Activated B cell treated with CpG ODN at 0.5 μM for 24 hours (primary cell): ENCODE data around the gene SPAG17. TPM values are rescaled to one million over a fixed set of nuclear protein-coding genes. Genes with fewer than 3 reads are reported as not detected.

Experiments
- ATAC-seq: fragments of 200-7000 bp; cut with Tn5 transposase; one replicate; pipeline ENCODE4 v1.10.0; 2021; ENCODE audit warnings: low read depth, mild to moderate bottlenecking, moderate library complexity
- CTCF ChIA-PET: fragments of 350-600 bp; sonication (Branson Sonifier 250); formaldehyde crosslinking; loops from one replicate; lab custom pipeline; 2021; ENCODE audit warnings: antibody characterized with exemption; lab: Charles Lee
- POLR2A ChIA-PET: fragments of 350-600 bp; sonication (Branson Sonifier 250); formaldehyde crosslinking; loops from one replicate; lab custom pipeline; 2021; ENCODE audit warnings: antibody characterized with exemption; lab: Charles Lee
- DNase-seq: peaks from one replicate; pipeline ENCODE4 v3.0.0; 2022
- H3K27ac Mint-ChIP-seq: one replicate; pipeline ENCODE4 v1.8.0; 2020; ENCODE audit warnings: mixed read lengths
- H3K27me3 Mint-ChIP-seq: one replicate; pipeline ENCODE4 v1.8.0; 2021; ENCODE audit warnings: mixed read lengths
- H3K36me3 Mint-ChIP-seq: one replicate; pipeline ENCODE4 v1.8.0; 2021; ENCODE audit warnings: low read depth, mixed read lengths
- H3K4me1 Mint-ChIP-seq: one replicate; pipeline ENCODE4 v1.8.0; 2021; ENCODE audit warnings: mixed read lengths
- H3K4me3 Mint-ChIP-seq: one replicate; pipeline ENCODE4 v1.8.0; 2020; ENCODE audit warnings: mild to moderate bottlenecking, mixed read lengths
- H3K9me3 Mint-ChIP-seq: one replicate; pipeline ENCODE4 v1.8.0; 2020; ENCODE audit warnings: mixed read lengths
- intact Hi-C: fragments of 100-400 bp; cut with micrococcal nuclease; formaldehyde crosslinking; loops from one replicate; pipeline ENCODE4 v1.15.1; 2024
- total RNA-seq: library from RNA; stranded (reverse); gene quantifications from 2 replicates; pipeline ENCODE4 v1.2.3, GENCODE V29; 2022
- TF ChIP-seq, protein P1 (sequence below): fragments of 200-600 bp; IDR thresholded peaks from one replicate; pipeline ENCODE4 v1.8.0; 2022; ENCODE audit warnings: antibody characterized with exemption, mild to moderate bottlenecking

SPAG17 gene
- total RNA-seq, 1 donor from 2014 or later, result not detected

DNA sequence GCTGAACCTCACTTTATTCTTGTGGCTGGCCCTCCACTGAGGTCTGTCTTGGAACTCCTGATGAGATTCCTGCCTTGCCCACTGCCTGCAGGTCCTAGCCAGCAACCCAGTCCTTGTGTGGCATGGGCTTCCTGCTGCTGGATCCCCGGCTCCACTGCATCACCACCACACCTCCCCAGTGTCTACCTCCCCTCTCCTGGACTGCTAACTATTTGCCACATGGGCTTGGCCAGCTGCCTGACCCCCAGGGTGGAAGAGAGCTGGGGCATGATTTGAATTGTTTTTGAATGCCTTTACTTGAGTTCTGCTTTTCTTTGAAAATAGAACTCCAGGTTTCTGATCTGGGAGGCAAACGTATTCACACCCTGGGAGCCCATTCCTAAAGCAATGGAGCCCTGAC, 41.2 kb downstream of the SPAG17 start:
- Mint-ChIP-seq H3K36me3 (no peaks in the 10 kb centered on the region), H3K4me1 (no peaks in the 10 kb centered on the region), H3K27ac (no peak overlapping the region), H3K9me3 (peaks cover 7% of the 10 kb centered on the region), H3K27me3 (peaks cover 12% of the 10 kb centered on the region), H3K4me3 (no peak overlapping the region)
- intact Hi-C loops, result no loop called here
- DNase-seq, result no peak
- CTCF ChIA-PET, result no interaction called here
- POLR2A ChIA-PET, result no interaction called here
- TF ChIP-seq, protein P1, sequence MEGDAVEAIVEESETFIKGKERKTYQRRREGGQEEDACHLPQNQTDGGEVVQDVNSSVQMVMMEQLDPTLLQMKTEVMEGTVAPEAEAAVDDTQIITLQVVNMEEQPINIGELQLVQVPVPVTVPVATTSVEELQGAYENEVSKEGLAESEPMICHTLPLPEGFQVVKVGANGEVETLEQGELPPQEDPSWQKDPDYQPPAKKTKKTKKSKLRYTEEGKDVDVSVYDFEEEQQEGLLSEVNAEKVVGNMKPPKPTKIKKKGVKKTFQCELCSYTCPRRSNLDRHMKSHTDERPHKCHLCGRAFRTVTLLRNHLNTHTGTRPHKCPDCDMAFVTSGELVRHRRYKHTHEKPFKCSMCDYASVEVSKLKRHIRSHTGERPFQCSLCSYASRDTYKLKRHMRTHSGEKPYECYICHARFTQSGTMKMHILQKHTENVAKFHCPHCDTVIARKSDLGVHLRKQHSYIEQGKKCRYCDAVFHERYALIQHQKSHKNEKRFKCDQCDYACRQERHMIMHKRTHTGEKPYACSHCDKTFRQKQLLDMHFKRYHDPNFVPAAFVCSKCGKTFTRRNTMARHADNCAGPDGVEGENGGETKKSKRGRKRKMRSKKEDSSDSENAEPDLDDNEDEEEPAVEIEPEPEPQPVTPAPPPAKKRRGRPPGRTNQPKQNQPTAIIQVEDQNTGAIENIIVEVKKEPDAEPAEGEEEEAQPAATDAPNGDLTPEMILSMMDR, result no peak
- ATAC-seq, result no peak

GRCh38 chr1:118143121-118143520, 41.9 kb downstream of the SPAG17 start:
- no peaks in the 10 kb centered on the region for H3K4me1 Mint-ChIP-seq
- intact Hi-C loops, result no loop called here
- CTCF ChIA-PET, result no interaction called here
- H3K27me3 Mint-ChIP-seq, result peaks cover 12% of the 10 kb centered on the region
- POLR2A ChIA-PET, result no interaction called here
- DNase-seq (no peak), ATAC-seq (no peak)
- no peak overlapping the region for H3K27ac Mint-ChIP-seq
- H3K36me3 Mint-ChIP-seq, result no peaks in the 10 kb centered on the region
- H3K4me3 Mint-ChIP-seq, result no peak overlapping the region
- TF ChIP-seq, protein P1, result no peak
- H3K9me3 Mint-ChIP-seq, result peaks cover 4% of the 10 kb centered on the region

DNA sequence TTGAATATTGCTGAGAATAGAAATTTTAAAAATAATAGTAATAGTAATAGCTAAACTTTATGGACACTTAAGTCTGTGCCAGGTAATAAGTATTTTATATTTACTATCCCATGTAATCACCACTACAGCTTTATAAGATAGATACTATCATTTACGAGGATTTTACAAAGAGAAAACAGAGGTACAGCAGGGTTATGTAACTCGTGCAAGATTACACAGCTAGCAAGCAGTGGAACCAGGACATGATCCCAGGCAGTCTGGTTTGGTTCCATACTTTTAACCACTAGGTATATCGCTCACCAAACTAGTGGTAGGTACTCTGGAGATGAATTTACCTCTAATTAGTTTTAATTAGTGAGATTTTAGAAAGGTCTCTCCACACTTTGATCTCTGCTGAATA, 42.5 kb downstream of the SPAG17 start:
- H3K27ac Mint-ChIP-seq, result no peak overlapping the region

GRCh38 chr1:118137900-118138299, 47.1 kb downstream of the SPAG17 start:
- intact Hi-C loops, result no loop called here
- no peaks in the 10 kb centered on the region for H3K36me3 Mint-ChIP-seq
- peaks cover 13% of the 10 kb centered on the region for H3K27me3 Mint-ChIP-seq
- ChIA-PET POLR2A (no interaction called here), CTCF (no interaction called here)
- DNase-seq, result no peak
- TF ChIP-seq, protein P1, result no peak
- H3K4me3 Mint-ChIP-seq, result no peak overlapping the region
- no peak for ATAC-seq
- H3K27ac Mint-ChIP-seq, result no peak overlapping the region
- peaks cover 4% of the 10 kb centered on the region for H3K9me3 Mint-ChIP-seq
- H3K4me1 Mint-ChIP-seq, result no peaks in the 10 kb centered on the region

More for the DNA sequence above, 42.5 kb downstream of the SPAG17 start:
- DNase-seq (no peak), ATAC-seq (no peak)
- no peaks in the 10 kb centered on the region for H3K36me3 Mint-ChIP-seq
- H3K27me3 Mint-ChIP-seq, result peaks cover 12% of the 10 kb centered on the region
- ChIA-PET POLR2A (no interaction called here), CTCF (interaction anchor here (2.0 kb wide), 1 partner anchor 10 kb away, joined by 4 read pairs; no protein-coding TSS in a partner anchor)
- TF ChIP-seq, protein P1, result no peak
- no peak overlapping the region for H3K4me3 Mint-ChIP-seq
- H3K4me1 Mint-ChIP-seq, result no peaks in the 10 kb centered on the region
- peaks cover 4% of the 10 kb centered on the region for H3K9me3 Mint-ChIP-seq
- intact Hi-C loops, result no loop called here

DNA sequence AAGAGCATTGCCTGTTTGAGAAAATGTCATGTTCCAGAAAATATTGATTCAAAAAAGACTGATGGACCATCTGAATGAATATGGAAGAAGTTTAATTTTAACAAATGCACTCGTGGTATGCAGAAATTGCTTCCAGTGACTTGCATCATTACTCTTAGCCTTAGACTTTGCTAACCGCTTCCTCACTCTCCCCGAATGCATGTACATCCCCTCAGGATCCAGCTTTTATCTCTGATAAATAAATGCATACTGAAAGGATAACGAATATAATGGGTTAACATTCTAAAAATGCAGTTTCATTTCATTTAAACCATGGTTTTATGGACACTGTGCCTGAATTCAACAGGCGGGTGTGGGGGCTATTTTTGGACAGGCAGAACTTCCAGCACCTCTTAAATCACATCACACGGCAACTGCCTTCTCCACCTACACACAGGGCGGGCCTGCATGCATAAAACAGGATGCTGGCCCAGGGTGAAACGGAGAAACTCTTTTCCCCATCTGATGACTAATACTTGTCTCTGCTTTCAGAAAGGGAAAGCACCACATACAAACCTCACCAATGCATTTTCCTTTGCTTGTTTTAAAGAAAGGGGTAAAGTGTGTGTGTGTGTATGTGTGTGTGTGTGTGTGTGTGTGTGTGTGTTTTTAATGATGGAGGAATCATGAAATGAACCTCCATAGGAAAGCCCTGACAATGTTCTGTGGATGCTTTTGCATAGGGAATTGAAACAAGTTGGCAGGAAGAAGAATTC, 48.7 kb downstream of the SPAG17 start:
- H3K27me3 Mint-ChIP-seq, result peaks cover 14% of the 10 kb centered on the region
- DNase-seq (no peak), ATAC-seq (no peak)
- intact Hi-C loops, result no loop called here
- ChIA-PET POLR2A (no interaction called here), CTCF (no interaction called here)
- TF ChIP-seq, protein P1, result no peak
- H3K4me1 Mint-ChIP-seq, result no peaks in the 10 kb centered on the region
- no peaks in the 10 kb centered on the region for H3K36me3 Mint-ChIP-seq
- no peak overlapping the region for H3K4me3 Mint-ChIP-seq
- H3K27ac Mint-ChIP-seq, result no peak overlapping the region
- peaks cover 4% of the 10 kb centered on the region for H3K9me3 Mint-ChIP-seq
